Measurements from ENCODE around the gene TBX10. TPM values are rescaled to one million over a fixed set of nuclear protein-coding genes. Genes with fewer than 3 reads are reported as not detected.
A peak's percentile ranks its signal among the peaks of the same experiment; 100 is the strongest.

TBX10 gene
- total RNA-seq, 3 donors from 2014 or later: not detected

- H3K27ac ChIP-seq: no peak overlapping the region
- no peak overlapping the region for H3K4me3 ChIP-seq
- no peak for DNase-seq (ENCODE audit: low spot score in 2 of 2)
- no peaks in the 10 kb centered on the region for H3K9me3 ChIP-seq
- H3K36me3 ChIP-seq: no peaks in the 10 kb centered on the region
- peaks cover 3 to 5% of the 10 kb centered on the region in 2 donors for H3K4me1 ChIP-seq
- intact Hi-C loops (cut with DNase I; ENCODE audit: low total_unique reads): no loop called here
- no peak for TF ChIP-seq CTCF (IDR thresholded peaks at IDR 0.05)
- no peaks in the 10 kb centered on the region for H3K27me3 ChIP-seq
Observed at GRCh38 chr11:67586568-67587250, 52.9 kb downstream of the TBX10 start.

GRCh38 chr11:67585911-67586310, 53.7 kb downstream of the TBX10 start:
- no peaks in the 10 kb centered on the region for H3K9me3 ChIP-seq
- H3K27ac ChIP-seq: peak overlapping the region in 1 of 2 donors; percentile 12
- DNase-seq (ENCODE audit: low spot score in 2 of 2): no peak
- no peaks in the 10 kb centered on the region for H3K27me3 ChIP-seq
- TF ChIP-seq CTCF (IDR thresholded peaks at IDR 0.05) (no peak), POLR2A (IDR thresholded peaks at IDR 0.05) (no peak), POLR2AphosphoS5 (IDR thresholded peaks at IDR 0.05) (no peak)
- H3K36me3 ChIP-seq: no peaks in the 10 kb centered on the region
- H3K4me1 ChIP-seq: peaks cover 3 to 5% of the 10 kb centered on the region in 2 donors
- H3K4me3 ChIP-seq: no peak overlapping the region
- intact Hi-C loops (cut with DNase I; ENCODE audit: low total_unique reads): no loop called here

GRCh38 chr11:67584881-67585873, 54.4 kb downstream of the TBX10 start:
- TF ChIP-seq CTCF (IDR thresholded peaks at IDR 0.05) (no peak), POLR2A (IDR thresholded peaks at IDR 0.05) (no peak), POLR2AphosphoS5 (IDR thresholded peaks at IDR 0.05) (no peak)
- H3K9me3 ChIP-seq: no peaks in the 10 kb centered on the region
- no peaks in the 10 kb centered on the region for H3K27me3 ChIP-seq
- peaks cover 3 to 5% of the 10 kb centered on the region in 2 donors for H3K4me1 ChIP-seq
- intact Hi-C loops (cut with DNase I; ENCODE audit: low total_unique reads): no loop called here
- H3K36me3 ChIP-seq: no peaks in the 10 kb centered on the region
- peak overlapping the region; percentile 98 to 100 for H3K27ac ChIP-seq
- no peak for DNase-seq (ENCODE audit: low spot score in 2 of 2)
- peak overlapping the region; percentile 69 to 99 (median 78) for H3K4me3 ChIP-seq

GRCh38 chr11:67584205-67584880, 55.2 kb downstream of the TBX10 start:
- TF ChIP-seq CTCF (IDR thresholded peaks at IDR 0.05) (no peak), POLR2AphosphoS5 (IDR thresholded peaks at IDR 0.05) (peak in 2 of 3 donors; percentile 4 to 6)
- H3K4me3 ChIP-seq: peak overlapping the region; percentile 69 to 99 (median 78)
- intact Hi-C loops (cut with DNase I; ENCODE audit: low total_unique reads): no loop called here
- H3K27ac ChIP-seq: peak overlapping the region; percentile 98 to 100
- H3K36me3 ChIP-seq: no peaks in the 10 kb centered on the region
- H3K4me1 ChIP-seq: peaks cover 3 to 5% of the 10 kb centered on the region in 2 donors
- no peaks in the 10 kb centered on the region for H3K9me3 ChIP-seq
- H3K27me3 ChIP-seq: no peaks in the 10 kb centered on the region
- peak; percentile 83 to 84 for DNase-seq (ENCODE audit: low spot score in 2 of 2)
